Adrenal gland (tissue), 5 donors: ENCODE measurements around the gene C4BPA.

Source experiments
- CTCF ChIP-seq, 6 experiments: fragments of 450-650 bp in 4 of 6; fragments of 200-600 bp in 2 of 6; sonication (generic) in 1 of 6; IDR thresholded peaks; 1 replicate in 5 of 6; 2 replicates in 1 of 6; pipeline versions ENCODE4 v1.5.1 to v1.8.0; 2016 to 2021; ENCODE audit warnings: antibody characterized with exemption in 6 of 6, mild to moderate bottlenecking in 2 of 6, moderate library complexity in 1 of 6
- POLR2A ChIP-seq, 2 donors: fragments of 450-650 bp; IDR thresholded peaks; one replicate each; pipeline ENCODE4 v1.6.1; 2017; ENCODE audit warnings: antibody characterized with exemption in 2 of 2, mild to moderate bottlenecking in 2 of 2, moderate library complexity in 1 of 2
- donor health status: DM: no; HTN: no; CAD: no.

DNA sequence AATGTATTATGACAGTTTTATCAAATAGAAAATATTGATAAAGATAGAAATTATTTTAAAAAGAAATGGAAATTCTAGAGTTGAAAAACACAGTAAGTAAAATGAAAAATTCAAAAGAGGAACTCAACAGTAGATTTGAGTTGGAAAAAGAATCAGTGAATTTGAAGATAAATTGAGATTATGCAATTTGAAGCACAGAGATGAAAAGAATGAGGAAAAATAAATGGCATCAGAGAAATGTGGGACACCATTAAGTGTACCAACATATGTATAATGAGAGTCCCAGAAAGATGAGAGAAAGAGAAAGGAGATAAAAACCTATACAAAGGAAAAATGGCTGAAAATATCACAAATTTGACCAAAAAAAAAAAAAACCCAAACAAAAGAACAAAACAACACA lies 25.0 kb downstream of the C4BPA start:
- TF ChIP-seq CTCF (IDR thresholded peaks at IDR 0.05) (no peak), POLR2A (IDR thresholded peaks at IDR 0.05) (no peak)
